PC-3 (cell line): ENCODE measurements around the gene DPCD.

Source experiments
- CTCF ChIP-seq: fragments of 300-600 bp; sonication (generic); conservative IDR thresholded peaks from 2 replicates; pipeline ENCODE4 v1.5.1; 2017; ENCODE audit warnings: antibody characterized with exemption, low read depth, mild to moderate bottlenecking, low read length
- EZH2phosphoT487 ChIP-seq: fragments of 300-600 bp; sonication (generic); IDR thresholded peaks from 2 replicates; pipeline ENCODE4 v1.6.1; 2018; ENCODE audit warnings: mild to moderate bottlenecking, antibody characterized with exemption, low read length, borderline replicate concordance

- no peak for TF ChIP-seq CTCF
- TF ChIP-seq EZH2phosphoT487, result no peak
These were observed 24.6 kb upstream of the DPCD start for GRCh38 chr10:101563497-101564040.
